Endometrial microvascular endothelial cells (primary cell): ENCODE data around the gene HCK. TPM values are rescaled to one million over a fixed set of nuclear protein-coding genes. Genes with fewer than 3 reads are reported as not detected.
"Not testable (repeated sequence)": the region's sequence is repeated elsewhere in the genome, so short reads cannot be mapped to it uniquely, and the experiment has no call there.

Experiments
- in situ Hi-C: cut with HindIII; loops from 2 replicates; pipeline ENCODE4 v1.10.0; 2017; ENCODE audit warnings: low sequenced_read_pairs, low pct_unique_long_range_greater_than_20kb; ENCODE audit errors: inconsistent ontology term
- total RNA-seq: library from RNA; depleted of rRNA; stranded (reverse); fragments of >200 nt; gene quantifications from one replicate; pipeline ENCODE4 v1.2.3, GENCODE V29; 2015; ENCODE audit errors: inconsistent ontology term

The HCK gene
- total RNA-seq, 1 donor from 2014 or later: not detected

GRCh38 chr20:32027643-32028042 is 24.4 kb upstream of the HCK start:
- in situ Hi-C loops: no loop called here

- in situ Hi-C loops: no loop called here
Measured at GRCh38 chr20:32028647-32029372, 23.2 kb upstream of the HCK start.

- in situ Hi-C loops: no loop called here
Measured at GRCh38 chr20:32029561-32029960, 22.5 kb upstream of the HCK start.

GRCh38 chr20:32031007-32031958 is 20.8 kb upstream of the HCK start:
- in situ Hi-C loops: no loop called here

GRCh38 chr20:32033316-32033715 is 18.7 kb upstream of the HCK start:
- in situ Hi-C loops: no loop called here

GRCh38 chr20:32033721-32034120 is 18.3 kb upstream of the HCK start:
- in situ Hi-C loops: not testable (repeated sequence)

GRCh38 chr20:32034581-32035425 is 17.2 kb upstream of the HCK start:
- in situ Hi-C loops: no loop called here

- in situ Hi-C loops: no loop called here
Measured at GRCh38 chr20:32035426-32035779, 16.6 kb upstream of the HCK start.

- in situ Hi-C loops: no loop called here
Measured at GRCh38 chr20:32036252-32036651, 15.8 kb upstream of the HCK start.

- in situ Hi-C loops: no loop called here
Measured at GRCh38 chr20:32036716-32037485, 15.1 kb upstream of the HCK start.

GRCh38 chr20:32037929-32038328 is 14.1 kb upstream of the HCK start:
- in situ Hi-C loops: no loop called here

- in situ Hi-C loops: no loop called here
Measured at GRCh38 chr20:32040142-32040953, 11.7 kb upstream of the HCK start.

- in situ Hi-C loops: no loop called here
Measured at GRCh38 chr20:32045999-32046398, 6.0 kb upstream of the HCK start.

GRCh38 chr20:32050324-32050841 is 1.7 kb upstream of the HCK start:
- in situ Hi-C loops: no loop called here

GRCh38 chr20:32050851-32051556 is 1.0 kb upstream of the HCK start:
- in situ Hi-C loops: no loop called here

GRCh38 chr20:32051720-32052089 is 337 bp upstream of the HCK start:
- in situ Hi-C loops: no loop called here

GRCh38 chr20:32052778-32053362 is 828 bp downstream of the HCK start:
- in situ Hi-C loops: no loop called here
